Kidney (tissue), 14 donors: ENCODE data around the gene DUOX1. TPM values are rescaled to one million over a fixed set of nuclear protein-coding genes. Genes with fewer than 3 reads are reported as not detected.

Experiments used
- DNase-seq, 5 donors: peaks; one replicate each; pipeline ENCODE4 v3.0.0-alpha.2; 2013 to 2020
- FAIRE-seq: peaks from 2 replicates; lab custom pipeline; 2012; peaks lifted over from hg19 to GRCh38; lab: Jason Lieb, UNC
- H3K27ac ChIP-seq, 2 donors: one replicate each; pipeline ENCODE4 v1.7.0; 2013; ENCODE audit warnings: low read depth in 2 of 2, low read length in 2 of 2, inconsistent platforms in 1 of 2
- H3K27me3 ChIP-seq: one replicate; pipeline ENCODE4 v1.7.1; 2013; ENCODE audit warnings: low read length, inconsistent platforms; ENCODE audit not compliant: control insufficient read depth, insufficient read depth
- H3K36me3 ChIP-seq, 3 donors: one replicate each; pipeline versions ENCODE4 v1.7.0 to v1.7.1; 2013; ENCODE audit warnings: low read length in 3 of 3, control low read depth in 1 of 3, inconsistent platforms in 1 of 3; ENCODE audit not compliant: insufficient read depth in 3 of 3, control insufficient read depth in 2 of 3
- H3K4me1 ChIP-seq, 3 donors: one replicate each; pipeline versions ENCODE4 v1.7.0 to v1.7.1; 2013; ENCODE audit warnings: low read length in 3 of 3, inconsistent platforms in 1 of 3, low read depth in 1 of 3; ENCODE audit not compliant: control insufficient read depth in 2 of 3, insufficient read depth in 2 of 3
- H3K4me3 ChIP-seq, 3 donors: one replicate each; pipeline versions ENCODE4 v1.7.0 to v1.8.1; 2013; ENCODE audit warnings: low read length in 3 of 3, control low read depth in 1 of 3, inconsistent platforms in 1 of 3
- H3K9ac ChIP-seq, 3 donors: one replicate each; pipeline versions ENCODE4 v1.7.0 to v1.7.1; 2013; ENCODE audit warnings: low read length in 3 of 3, control low read depth in 1 of 3, inconsistent platforms in 1 of 3
- H3K9me3 ChIP-seq, 3 donors: one replicate each; pipeline versions ENCODE4 v1.7.0 to v1.7.1; 2013; ENCODE audit warnings: low read length in 3 of 3, control low read depth in 1 of 3, inconsistent platforms in 1 of 3; ENCODE audit not compliant: control insufficient read depth in 2 of 3, insufficient read depth in 1 of 3
- CTCF ChIP-seq: IDR thresholded peaks from 3 replicates; pipeline ENCODE4 v1.5.1; 2012; ENCODE audit warnings: mild to moderate bottlenecking, moderate library complexity, borderline replicate concordance; ENCODE audit not compliant: insufficient read depth; ENCODE audit errors: extremely low read depth
- intact Hi-C: fragments of 100-400 bp; cut with DNase I; formaldehyde crosslinking; loops from one replicate; pipeline ENCODE4 v1.11.1; 2022
- polyA plus RNA-seq: library from polyadenylated mRNA; stranded (reverse); fragments of 350-450 nt; fragmentation: Illumina TruSeq; extraction: RNeasy Lipid Tissue Mini Kit (QIAGEN cat#74804); gene quantifications from one replicate; pipeline ENCODE4 v1.2.3, GENCODE V29; 2014; ENCODE audit warnings: low read depth, low replicate concordance; ENCODE audit not compliant: insufficient read depth
- total RNA-seq: library from RNA; stranded (reverse); fragmentation: NEBNext Ultra II Directional; extraction: Animal tissue kit (Norgen Biotek cat#: 25700); gene quantifications from one replicate; pipeline ENCODE4 v1.2.1, GENCODE V29; 2021
- donor health status: control.
- donor health status: control.
- donor health status: control.
- donor health status: control.
- donor health status: control.
- donor health status: DM: yes; HTN: yes; CAD: no.
- donor health status: Normal renal cell carcinoma (clear cell type).

The DUOX1 gene
- total and polyA plus RNA-seq, 2 donors from 2014 or later: 0.26 to 1.6 TPM

- Histone ChIP-seq H3K36me3 (no peaks in the 10 kb centered on the region), H3K27ac (no peak overlapping the region), H3K9ac (no peak overlapping the region), H3K27me3 (peaks cover 57% of the 10 kb centered on the region), H3K4me3 (no peak overlapping the region), H3K9me3 (no peaks in the 10 kb centered on the region), H3K4me1 (peaks cover 0 to 37% (median 0%) of the 10 kb centered on the region in 3 donors)
- DNase-seq (no peak), FAIRE-seq (no peak)
- intact Hi-C loops: no loop called here
- no peak for TF ChIP-seq CTCF
These were observed 13.8 kb upstream of the DUOX1 start for GRCh38 chr15:45116006-45116481.

GRCh38 chr15:45116482-45117307 lies 13.1 kb upstream of the DUOX1 start:
- DNase-seq: peak in 2 of 5 donors; percentile 37 to 75
- Histone ChIP-seq H3K27ac (no peak overlapping the region), H3K4me3 (no peak overlapping the region), H3K36me3 (no peaks in the 10 kb centered on the region), H3K27me3 (peaks cover 57% of the 10 kb centered on the region), H3K9ac (no peak overlapping the region), H3K9me3 (no peaks in the 10 kb centered on the region), H3K4me1 (peaks cover 0 to 36% (median 0%) of the 10 kb centered on the region in 3 donors)
- intact Hi-C loops: no loop called here
- no peak for TF ChIP-seq CTCF
- no peak for FAIRE-seq

- TF ChIP-seq CTCF: no peak
- Histone ChIP-seq H3K9ac (no peak overlapping the region), H3K27ac (no peak overlapping the region), H3K4me1 (peaks cover 0 to 31% (median 0%) of the 10 kb centered on the region in 3 donors), H3K9me3 (no peaks in the 10 kb centered on the region), H3K36me3 (no peaks in the 10 kb centered on the region), H3K27me3 (peaks cover 51% of the 10 kb centered on the region), H3K4me3 (peak overlapping the region in 2 of 3 donors; percentile 9 to 34)
- DNase-seq (peak in 2 of 5 donors; percentile 57 to 75), FAIRE-seq (no peak)
- intact Hi-C loops: no loop called here
These were observed 12.3 kb upstream of the DUOX1 start for GRCh38 chr15:45117308-45118130.
